22Rv1 (cell line): Measurements from ENCODE around the gene TPRG1.

Experiments
- ZFX ChIP-seq: fragments of 450-650 bp; IDR thresholded peaks from 2 replicates; pipeline ENCODE4 v1.6.1; 2017; ENCODE audit warnings: antibody characterized with exemption, borderline replicate concordance
- TF ChIP-seq, protein P1 (sequence below): fragments of 450-650 bp; IDR thresholded peaks from 2 replicates; pipeline ENCODE4 v1.5.1; 2017; ENCODE audit warnings: mild to moderate bottlenecking

DNA sequence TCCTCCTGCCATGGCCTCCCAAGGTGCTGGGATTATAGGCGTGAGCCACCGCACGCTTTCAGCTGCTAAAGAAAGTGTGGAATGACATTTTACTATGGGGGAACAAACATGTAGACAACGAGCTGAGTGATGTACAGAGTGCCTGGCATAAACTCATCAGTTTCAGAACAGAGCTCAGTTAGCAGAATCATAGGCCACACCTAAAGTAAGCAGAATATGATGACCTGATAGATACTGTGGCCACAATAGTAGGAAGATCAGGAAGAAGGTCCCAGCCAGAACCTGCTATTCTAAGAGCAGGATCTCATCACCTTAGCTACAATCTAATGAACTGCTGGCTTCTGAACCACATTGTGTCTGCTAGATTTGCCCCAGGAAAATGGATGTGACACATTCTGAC lies 158.3 kb downstream of the TPRG1 start:
- TF ChIP-seq, protein P1, sequence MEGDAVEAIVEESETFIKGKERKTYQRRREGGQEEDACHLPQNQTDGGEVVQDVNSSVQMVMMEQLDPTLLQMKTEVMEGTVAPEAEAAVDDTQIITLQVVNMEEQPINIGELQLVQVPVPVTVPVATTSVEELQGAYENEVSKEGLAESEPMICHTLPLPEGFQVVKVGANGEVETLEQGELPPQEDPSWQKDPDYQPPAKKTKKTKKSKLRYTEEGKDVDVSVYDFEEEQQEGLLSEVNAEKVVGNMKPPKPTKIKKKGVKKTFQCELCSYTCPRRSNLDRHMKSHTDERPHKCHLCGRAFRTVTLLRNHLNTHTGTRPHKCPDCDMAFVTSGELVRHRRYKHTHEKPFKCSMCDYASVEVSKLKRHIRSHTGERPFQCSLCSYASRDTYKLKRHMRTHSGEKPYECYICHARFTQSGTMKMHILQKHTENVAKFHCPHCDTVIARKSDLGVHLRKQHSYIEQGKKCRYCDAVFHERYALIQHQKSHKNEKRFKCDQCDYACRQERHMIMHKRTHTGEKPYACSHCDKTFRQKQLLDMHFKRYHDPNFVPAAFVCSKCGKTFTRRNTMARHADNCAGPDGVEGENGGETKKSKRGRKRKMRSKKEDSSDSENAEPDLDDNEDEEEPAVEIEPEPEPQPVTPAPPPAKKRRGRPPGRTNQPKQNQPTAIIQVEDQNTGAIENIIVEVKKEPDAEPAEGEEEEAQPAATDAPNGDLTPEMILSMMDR: no peak
- TF ChIP-seq ZFX: no peak
